ENCODE data around the gene KREMEN1.

DNA sequence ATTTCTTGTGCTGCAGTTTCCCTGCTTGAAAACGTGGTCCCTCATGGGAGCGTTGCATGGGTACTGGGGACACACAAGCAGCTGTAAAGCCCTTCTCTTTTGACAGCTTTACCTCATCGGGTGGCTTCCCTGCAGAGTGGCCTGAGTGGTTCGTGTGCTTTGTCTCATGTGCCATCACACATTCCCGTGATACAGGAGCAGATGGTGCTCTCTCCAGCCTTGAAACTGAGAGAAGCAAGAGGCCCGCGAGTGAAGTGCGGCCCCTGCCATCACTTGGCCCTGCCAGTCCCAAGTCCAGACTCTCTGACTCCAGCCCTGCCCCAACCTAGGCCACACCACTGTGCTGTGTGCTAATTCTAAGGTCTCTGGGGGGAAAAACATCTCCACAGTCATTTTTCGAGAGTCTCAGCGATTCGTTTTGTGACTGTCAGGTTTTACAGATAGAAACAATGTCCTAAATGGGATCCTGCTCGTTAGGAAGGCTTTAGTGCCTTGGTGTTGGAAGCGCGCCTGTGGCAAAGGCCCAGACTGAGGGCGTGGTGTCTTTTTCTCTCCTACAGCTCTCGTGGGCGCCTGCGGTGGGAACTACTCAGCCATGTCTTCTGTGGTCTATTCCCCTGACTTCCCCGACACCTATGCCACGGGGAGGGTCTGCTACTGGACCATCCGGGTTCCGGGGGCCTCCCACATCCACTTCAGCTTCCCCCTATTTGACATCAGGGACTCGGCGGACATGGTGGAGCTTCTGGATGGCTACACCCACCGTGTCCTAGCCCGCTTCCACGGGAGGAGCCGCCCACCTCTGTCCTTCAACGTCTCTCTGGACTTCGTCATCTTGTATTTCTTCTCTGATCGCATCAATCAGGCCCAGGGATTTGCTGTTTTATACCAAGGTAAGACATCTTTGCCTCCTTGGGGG lies 64.2 kb downstream of the KREMEN1 start:
- TF ChIP-seq CTCF (IDR thresholded peaks at IDR 0.05) (no peak), EZH2 (IDR thresholded peaks at IDR 0.05; ENCODE audit: borderline replicate concordance, insufficient read depth, low read depth, low read length, poor library complexity, severe bottlenecking) (no peak)
